DMS79 treated with DMSO at 0.1 percent for 48 hours (cell line): Measurements from ENCODE around the gene MTHFD1.
A peak's percentile ranks its signal among the peaks of the same experiment; 100 is the strongest.
"Not testable (repeated sequence)": the region's sequence is repeated elsewhere in the genome, so short reads cannot be mapped to it uniquely, and the experiment has no call there.

Experiments
- DNase-seq: peaks from one replicate; lab custom pipeline; 2025; lab: John Stamatoyannopoulos, UW

The MTHFD1 gene

DNA sequence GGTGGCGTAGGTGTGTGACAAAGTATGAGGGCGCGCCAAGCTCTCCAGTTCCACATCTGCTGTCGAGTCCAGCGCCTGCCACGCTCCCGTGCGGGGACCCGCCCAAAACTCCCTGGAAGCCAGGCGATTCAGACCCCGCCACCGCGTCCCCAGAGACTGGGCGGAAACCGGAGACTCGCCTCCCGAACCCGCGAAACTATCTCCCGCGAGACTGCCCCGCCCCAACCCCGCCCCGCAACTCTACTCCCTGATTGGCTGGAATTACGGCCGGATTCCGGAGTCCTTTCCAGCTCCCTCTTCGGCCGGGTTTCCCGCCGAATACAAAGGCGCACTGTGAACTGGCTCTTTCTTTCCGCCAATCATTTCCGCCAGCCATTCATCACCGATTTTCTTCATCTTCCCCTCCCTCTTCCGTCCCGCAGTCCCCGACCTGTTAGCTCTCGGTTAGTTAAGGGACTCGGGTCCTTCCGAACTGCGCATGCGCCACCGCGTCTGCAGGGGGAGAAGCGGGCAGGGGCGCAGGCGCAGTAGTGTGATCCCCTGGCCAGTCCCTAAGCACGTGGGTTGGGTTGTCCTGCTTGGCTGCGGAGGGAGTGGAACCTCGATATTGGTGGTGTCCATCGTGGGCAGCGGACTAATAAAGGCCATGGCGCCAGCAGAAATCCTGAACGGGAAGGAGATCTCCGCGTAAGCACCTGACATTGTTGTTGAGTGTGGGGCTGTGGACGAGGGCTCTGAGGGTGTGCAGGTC lies at the start of gene MTHFD1:
Gene MTHFD1, plus strand, starts transcription at position 572 of the 751 bp plus-strand sequence. Its CDS starts 75 bp downstream, at position 647.
- peak; percentile 100 for DNase-seq

- DNase-seq: peak; percentile 100
Measured at GRCh38 chr14:64338616-64339316, 49.4 kb upstream of the MTHFD1 start.

DNA sequence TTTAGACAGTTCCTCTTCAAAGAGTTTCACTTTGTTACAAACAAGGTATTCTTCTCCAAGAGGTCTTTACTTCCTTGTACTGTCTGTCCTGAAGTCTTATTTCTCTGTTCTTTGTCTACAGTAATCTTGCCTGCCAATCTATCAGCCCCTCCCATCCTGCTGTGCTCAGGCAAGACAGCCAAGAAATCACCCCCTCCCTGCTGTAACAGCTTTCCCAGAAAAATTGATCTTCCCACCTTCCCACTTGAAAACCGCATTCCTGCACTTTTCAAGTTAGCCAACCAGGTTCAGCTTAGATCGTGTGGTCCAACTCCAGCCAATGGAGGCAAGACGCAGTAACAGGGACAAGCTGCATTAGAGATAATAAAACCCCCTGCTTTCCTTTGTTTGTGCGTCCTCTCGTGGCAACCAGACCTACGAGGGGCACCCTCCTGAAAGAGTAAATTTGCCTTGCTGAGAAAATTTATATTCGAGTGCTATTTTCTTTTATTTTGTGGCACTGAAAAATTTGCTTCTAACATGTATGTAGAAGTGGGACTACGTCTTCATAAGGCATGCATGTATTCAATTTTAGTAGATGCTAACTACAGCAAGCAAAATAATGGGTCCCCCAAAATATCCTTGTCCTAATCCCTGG lies 47.5 kb upstream of the MTHFD1 start:
- DNase-seq: no peak

GRCh38 chr14:64347748-64348147 lies 40.4 kb upstream of the MTHFD1 start:
- no peak for DNase-seq

DNA sequence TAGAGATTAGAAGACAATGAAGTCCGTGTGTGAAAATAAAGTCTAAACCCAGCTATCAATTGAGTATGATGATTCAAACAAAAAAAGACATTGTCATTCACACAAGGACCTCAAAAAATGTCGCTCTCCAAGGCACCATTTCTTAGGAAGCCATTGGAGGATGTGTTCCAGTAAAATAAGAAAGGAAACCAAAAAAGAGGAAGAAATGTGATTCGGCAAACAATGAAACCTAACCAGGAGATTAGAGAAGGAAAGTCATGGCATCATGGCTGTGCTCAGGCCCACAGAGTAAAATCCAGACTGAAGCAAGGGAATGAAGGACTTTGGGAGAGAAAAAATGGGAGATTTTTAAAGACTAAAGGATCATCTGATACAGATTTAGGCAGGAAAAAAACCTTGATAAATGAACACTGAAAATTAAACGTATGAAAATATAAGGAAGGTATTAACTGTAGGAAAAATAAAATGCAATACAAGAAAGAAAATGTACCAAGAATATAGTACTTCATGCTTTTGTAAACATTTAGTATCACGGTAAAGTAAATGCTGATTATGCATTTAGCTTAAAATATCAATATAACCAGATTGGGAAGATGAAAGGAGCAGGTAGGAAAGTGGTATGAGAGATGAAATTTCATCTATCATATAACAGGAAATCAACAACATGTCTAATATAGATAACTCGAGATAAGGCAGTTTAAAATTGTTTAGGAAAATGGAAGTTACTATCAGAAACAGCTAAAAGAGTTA lies 38.2 kb upstream of the MTHFD1 start:
- DNase-seq: no peak

GRCh38 chr14:64363265-64363846 lies 24.8 kb upstream of the MTHFD1 start:
- no peak for DNase-seq

- DNase-seq: no peak
Measured at GRCh38 chr14:64364907-64365306, 23.2 kb upstream of the MTHFD1 start.

DNA sequence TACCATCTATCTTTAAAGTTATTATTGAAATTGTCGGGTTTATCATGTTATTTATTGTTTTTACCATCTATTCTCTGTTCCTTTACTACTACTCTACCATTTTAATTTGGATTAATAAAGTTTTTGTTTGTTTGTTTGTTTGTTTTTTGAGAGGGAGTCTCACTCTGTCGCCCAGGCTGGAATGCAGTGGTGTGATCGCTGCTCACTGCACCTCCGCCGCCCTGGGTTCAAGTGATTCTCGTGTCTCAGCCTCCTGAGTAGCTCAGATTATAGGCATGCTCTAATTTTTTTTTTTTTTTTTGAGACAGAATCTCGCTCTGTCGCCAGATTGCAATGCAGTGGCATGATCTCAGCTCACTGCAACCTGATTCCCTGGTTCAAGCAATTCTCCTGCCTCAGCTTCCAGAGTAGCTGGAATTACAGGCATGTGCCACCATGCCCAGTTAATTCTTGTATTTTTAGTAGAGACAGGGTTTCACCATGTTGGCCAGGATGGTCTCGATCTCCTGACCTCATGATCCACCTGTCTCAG lies 22.7 kb upstream of the MTHFD1 start:
- DNase-seq: not testable (repeated sequence)

DNA sequence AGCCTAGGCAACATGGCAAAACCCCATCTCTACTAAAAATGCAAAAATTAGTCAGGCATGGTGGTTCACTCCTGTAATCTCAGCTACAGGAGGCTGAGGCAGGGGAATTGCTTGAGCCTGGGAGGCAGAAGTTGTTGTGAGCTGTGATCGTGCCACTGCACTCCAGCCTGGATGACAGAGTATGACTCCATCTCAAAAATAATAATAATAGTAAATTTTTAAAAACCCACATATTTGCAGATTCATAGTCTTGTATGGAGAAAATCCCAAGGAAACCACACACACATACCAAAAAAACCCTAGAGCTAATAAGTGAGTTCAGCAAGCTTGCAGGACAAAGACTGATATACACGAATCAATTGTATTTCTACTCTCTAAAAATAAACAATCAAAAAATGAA lies 19.0 kb upstream of the MTHFD1 start:
- no peak for DNase-seq

- peak; percentile 52 for DNase-seq
Measured at GRCh38 chr14:64387232-64387781, 846 bp upstream of the MTHFD1 start.

GRCh38 chr14:64388533-64389285 lies 556 bp downstream of the MTHFD1 start:
- DNase-seq: peak; percentile 71

GRCh38 chr14:64391113-64391725 lies 3.1 kb downstream of the MTHFD1 start:
- no peak for DNase-seq

DNA sequence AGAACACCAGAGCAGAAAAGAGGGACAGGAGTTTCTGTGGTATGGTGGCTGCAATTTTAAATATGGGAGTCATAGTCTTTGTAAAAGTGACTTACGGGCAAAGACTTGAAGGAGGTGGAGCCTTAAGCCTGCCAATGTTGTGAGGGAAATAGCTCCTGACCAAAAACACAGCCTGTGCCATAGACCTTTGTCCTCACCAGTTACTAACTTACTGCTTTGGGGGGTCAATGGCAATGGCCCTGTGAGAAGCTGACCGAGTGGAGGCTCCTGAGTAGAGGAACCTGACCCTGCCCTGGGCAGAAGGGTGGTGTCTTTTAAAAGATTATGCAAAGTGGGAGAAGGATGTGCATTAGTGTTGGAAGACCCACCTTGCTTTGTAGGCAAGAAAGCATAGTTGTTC lies 3.8 kb downstream of the MTHFD1 start:
- no peak for DNase-seq

GRCh38 chr14:64393189-64393726 lies 5.1 kb downstream of the MTHFD1 start:
- not testable (repeated sequence) for DNase-seq

DNA sequence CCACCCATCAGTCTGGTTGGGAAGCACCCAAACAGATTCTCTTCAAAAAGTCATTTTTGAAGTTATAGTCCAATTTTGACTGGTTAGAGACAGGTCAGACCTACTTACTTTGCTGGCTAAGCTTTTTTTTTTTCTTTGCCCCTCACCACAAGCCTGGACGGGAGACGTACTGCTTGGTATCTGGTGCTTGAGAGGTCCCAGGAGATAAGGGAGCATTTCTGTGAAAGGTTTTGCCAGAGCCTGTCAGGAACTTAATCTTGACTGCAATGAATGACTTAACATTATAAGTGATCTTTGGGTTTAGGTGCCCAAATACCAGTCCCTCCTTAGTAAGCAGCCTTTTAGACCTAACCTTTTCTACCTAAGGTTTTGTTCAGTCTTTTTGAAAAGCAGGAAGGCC lies 6.3 kb downstream of the MTHFD1 start:
- DNase-seq: no peak

DNA sequence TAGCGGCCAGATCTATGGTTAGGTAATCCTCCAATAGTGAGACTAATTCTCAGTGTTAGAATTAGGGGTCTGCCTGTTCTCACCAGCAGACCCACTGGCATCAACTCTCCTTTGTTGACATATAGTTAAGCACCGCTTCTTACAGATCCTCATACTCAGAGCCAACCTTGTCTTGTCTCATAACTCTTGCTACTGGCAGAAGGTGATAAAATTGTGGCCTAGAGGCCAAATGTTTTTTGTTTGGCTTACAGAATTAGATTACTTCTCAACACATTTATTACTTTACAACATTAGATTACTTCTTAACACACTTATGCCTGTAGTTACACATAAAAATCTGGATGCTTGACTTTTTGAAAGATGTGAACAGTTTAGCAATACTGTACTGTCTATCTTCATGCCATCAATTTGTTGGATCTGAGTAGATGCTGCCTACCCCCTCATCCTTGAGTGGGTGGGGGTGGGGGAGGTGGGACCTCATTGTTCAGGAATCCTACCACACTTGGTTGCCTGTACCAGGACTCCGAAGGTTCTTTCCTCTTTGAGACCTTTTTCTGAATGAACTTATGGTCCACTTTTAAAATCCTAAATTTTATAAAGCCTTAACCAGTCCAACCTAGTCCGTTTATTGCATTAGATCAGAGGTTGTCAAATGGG lies 7.0 kb downstream of the MTHFD1 start:
- no peak for DNase-seq

DNA sequence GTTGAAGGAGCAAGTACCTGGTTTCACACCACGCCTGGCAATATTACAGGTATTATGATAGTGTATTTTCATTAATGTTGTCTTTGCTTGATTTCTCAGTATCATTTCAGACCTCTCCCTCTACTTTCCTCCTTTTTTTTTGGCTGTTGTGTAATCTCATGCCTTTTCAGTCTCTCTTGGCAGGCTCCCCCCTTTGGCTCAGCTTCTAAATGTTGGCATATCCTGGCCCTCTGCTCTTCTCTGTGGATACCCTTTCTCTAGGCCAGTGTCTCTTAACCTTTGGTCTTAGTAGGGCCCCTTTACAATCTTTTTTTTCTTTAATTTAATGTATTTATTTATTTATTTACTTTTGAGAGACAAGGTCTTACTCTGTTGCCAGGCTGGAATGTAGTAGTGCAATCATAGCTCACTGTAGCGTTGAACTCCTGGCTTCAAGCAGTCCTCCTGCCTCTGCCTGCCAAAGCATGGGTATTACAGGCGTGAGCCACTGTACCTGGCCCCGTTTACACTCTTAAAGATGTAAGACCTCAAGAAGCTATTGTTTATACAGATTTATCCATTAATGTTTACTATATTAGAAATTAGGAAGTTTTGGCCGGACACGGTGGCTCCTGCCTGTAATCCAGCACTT lies 12.8 kb downstream of the MTHFD1 start:
- DNase-seq: no peak

- DNase-seq: no peak
Measured at GRCh38 chr14:64401949-64402348, 13.8 kb downstream of the MTHFD1 start.

DNA sequence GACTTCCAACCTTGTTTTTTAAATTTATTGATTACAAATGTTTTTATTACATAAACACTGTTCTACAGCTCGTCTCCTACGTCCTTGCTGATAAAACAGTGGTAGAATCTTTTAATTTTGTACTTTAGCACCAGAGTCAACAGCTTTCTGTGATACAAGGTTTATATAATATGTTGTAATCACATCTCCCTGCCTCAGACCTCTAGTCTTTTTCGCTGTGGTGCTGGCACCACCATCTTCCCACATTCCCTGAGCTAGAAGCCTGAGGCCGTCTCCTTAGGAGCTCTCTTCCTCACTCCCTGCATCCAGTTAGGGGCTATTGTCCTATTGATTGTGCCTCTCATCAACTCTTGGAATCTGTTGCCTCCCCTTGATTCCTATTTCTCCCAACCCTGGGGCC lies 17.1 kb downstream of the MTHFD1 start:
- no peak for DNase-seq
